NCI-H2081 (cell line): ENCODE data around the gene TMEM174.

Experiments used
- DNase-seq, 2 experiments: peaks; one replicate each; lab custom pipeline; 2025; lab: John Stamatoyannopoulos, UW

Gene TMEM174

DNA sequence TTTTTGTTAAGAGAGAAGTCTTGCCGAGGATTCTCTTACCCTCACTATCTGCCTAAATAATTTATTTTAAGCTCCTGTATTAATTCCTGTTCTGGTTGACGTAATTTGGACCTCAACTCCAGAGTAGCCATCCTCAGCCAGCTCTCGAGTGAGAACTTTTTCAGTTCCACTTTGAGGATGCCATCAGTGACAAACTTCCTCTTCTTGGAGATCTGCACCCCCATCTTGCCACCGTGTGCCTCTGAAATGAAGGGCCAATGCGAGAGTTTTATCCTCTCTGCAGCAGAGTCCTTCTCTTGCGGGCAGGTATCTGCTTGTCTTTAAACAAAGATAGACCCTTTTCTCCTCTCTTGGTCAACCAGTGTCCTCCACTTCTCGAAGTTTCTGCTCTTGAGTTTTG is 19.5 kb upstream of the TMEM174 start:
- DNase-seq: no peak

DNA sequence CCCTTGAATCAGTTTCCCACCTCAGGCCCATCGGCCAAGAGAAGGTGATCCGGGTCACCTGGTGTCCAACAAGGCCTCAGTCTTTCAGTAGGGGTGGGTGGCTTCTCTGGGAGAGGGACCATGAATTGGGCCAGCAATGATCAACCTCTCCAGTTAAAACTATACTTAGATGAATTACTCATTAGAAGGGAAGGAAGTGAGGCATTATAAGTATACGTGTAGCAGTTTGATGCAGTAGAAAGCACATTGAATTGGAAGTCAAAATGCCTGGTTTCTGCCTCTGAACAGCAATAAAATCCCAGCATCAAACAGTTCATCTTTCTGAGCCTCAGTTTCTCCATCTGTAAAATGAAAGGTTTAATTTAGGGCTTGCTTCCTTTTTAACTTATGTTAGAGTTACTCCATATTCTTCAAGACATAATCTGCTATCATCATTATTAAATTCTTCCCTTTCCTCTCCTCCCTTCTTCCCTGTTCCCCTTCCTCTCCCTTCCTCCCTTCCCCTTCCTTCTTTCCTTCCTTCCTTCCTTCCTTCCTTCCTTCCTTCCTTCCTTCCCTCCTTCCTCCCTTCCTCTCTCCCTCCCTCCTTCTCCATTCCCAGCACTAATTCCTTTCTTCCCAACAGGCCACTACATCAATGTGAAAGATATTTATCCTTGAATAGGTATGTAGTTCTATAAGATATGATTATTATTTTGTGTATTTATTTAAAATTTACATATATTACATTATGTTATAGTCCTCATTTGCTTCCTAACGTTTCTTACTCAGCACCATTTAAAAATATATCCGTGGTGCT is 18.6 kb upstream of the TMEM174 start:
- DNase-seq: no peak

DNA sequence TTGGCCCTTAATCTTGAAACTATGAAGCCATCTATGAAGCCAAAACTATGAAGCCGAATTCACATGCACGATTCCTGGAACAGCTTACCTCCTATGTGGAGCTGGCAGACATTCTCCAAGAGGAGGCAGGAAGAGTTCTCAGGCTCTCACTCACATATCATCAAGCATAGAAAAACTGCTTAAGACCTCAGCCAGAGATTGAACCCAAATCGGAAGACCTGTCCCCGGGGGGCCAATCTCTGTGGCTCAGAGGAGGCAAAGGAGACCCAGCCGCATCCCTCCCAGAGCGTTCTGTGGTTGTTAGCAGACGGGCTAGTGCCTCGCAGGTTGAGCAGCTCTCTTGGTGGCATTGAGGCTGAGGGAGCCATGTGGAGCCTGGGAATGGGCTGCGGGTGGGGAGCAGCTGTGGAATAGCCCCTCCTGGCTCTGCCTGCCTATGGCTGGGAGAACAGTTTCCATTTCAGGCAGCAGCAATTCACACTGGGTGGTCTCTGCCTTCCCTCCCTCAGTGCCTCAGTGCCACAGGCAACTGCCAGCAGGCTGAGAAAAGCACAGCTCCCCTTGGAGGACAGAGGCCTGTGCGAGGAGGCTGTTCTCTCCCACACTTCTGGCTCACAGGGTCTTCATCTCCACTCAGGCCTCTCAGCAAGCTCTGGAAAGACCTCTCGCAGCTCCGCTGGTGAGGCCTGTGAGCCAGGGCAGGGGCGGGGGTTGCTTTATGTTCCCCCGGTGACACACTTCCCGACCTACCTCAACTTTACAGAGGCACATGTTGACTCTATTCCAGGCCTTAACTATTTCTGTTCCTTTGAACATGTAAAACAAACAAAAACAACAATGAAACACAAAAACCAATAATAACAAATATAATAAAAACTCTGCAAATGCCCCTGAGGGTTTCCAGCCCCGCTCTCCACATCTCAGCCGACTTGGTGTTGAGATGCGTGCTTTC is 17.4 kb upstream of the TMEM174 start:
- DNase-seq: no peak

DNA sequence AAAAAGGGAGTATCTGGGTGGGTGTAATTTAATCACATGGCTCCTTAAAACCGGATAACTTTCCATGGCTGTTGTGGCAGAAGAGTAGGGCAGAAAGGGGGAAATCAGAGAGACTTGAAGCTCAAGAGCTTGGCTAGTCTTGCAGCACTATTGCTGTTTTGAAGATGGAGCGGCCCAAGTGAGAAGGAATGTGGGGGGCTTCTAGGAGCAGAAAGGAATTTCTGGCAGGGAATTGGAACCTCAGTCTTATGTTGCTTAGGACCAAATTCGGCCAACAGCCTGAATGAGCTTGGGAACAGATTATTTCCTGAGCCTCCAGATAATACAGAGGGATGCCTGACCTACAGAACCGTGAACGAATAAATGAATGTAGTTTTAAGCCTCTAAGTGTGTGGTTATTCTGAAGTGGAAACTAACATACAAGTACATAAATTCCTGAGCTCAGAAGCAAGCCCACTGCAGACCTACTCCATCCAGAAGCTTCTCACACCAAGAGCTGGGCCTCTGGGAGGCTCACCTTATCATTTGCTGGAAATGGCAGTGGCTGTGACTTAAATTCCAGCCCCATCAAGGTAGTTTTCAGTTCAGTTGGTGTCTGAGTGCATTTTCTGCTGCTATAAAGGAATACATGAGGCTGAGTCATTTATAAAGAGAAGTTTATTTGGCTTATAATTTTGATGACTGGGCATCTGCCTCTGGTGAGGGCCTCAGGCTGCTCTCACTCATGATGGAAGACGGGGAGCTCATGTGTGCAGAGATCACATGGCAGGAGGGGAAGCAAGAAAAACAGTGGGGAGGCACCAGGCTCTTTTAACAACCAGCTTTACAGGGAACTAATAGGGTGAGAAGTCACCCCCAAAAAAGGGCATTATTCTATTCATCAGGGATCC is 15.3 kb upstream of the TMEM174 start:
- DNase-seq: no peak

DNA sequence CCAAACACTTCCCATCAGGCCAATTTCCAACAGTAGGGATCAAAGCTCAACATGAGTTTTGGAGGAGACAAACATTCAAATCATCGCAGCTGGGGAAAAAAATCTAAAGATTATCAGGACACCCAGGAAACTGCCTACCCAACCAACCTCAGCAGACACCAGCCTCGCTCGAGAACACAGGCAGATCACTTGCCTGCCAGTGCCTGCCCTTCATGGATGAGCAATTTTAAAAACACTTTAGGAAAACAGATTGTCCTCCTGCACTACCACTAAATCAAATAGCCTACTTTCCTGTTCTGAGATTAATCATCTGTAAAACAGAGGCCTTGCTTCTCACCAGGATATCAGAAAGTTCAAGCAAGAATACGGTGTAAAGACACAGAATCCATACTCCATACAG is 14.7 kb upstream of the TMEM174 start:
- DNase-seq: no peak

DNA sequence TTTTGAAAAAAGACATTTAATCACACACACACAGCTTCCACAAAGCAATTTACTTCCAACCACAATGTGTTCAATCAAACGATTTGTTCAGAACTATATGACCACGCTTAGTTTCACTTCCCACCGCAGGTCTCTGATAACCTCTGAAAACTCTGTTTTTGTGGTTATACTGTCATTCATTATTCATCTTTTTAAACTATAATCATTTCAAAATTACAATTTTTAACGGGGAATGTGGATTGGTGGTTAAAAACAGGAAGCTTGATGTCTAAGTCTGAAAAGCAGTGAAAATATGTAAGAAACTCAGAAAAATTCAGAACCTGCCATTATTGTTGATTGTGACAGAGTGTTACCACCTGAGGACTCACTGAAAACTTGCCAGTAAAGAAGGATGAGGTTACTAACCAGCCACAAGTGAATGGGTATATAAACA is 12.7 kb upstream of the TMEM174 start:
- DNase-seq: no peak

DNA sequence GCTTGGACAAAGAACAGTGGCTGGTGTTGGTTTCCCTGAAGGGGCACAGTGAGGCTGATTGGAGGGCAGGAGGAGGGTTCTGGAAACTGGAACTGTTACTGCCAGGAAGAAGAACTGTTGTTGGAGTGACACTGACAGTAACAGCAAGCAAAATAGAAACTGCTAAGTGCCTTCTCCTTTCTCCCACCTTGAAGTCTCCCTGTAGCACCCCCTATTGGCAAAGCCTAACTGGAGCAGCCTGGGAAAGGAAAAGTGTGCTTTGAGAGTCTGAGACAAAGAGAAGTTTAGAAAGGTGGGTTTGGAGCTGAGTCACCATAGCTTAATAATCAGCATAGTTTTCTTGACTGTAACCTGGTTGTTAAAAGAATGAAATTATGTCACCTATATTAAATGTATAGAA is 2.5 kb upstream of the TMEM174 start:
- no peak for DNase-seq

DNA sequence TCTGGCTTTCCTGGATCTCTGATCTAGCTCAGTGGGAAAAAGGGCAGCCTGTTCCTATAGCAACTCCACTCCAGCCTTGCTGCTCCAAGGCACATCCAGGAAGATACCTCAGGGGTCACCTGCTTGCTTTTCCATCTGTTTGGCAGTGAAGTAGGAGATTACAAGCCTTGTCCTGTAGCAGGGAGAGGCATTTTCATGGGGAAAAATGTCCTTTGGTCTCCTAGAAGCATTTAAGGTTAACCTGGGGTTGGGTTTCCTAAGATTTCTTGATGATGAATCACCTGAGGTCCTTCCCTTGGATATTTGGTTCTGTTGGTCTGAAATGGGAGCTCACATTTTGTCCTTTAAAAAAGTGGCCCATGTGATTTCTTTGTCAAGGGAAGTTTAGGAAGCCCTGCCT is 1.5 kb upstream of the TMEM174 start:
- DNase-seq: no peak

DNA sequence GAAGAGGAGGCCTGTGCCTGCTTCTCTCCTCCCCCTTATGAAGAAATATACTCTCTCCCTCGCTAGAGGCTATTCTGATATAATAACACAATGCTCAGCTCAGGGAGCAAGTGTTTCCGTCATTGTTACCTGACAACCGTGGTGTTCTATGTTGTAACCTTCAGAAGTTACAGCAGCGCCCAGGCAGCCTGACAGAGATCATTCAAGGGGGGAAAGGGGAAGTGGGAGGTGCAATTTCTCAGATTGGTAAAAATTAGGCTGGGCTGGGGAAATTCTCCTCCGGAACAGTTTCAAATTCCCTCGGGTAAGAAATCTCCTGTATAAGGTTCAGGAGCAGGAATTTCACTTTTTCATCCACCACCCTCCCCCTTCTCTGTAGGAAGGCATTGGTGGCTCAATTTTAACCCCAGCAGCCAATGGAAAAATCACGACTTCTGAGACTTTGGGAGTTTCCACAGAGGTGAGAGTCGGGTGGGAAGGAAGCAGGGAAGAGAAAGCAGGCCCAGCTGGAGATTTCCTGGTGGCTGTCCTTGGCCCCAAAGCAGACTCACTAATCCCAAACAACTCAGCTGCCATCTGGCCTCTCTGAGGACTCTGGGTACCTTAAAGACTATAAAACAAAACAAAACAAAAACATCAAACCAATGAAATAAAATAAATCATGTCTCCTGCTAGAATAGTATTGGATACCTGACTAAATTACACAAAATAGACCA is 1.3 kb downstream of the TMEM174 start:
- no peak for DNase-seq

DNA sequence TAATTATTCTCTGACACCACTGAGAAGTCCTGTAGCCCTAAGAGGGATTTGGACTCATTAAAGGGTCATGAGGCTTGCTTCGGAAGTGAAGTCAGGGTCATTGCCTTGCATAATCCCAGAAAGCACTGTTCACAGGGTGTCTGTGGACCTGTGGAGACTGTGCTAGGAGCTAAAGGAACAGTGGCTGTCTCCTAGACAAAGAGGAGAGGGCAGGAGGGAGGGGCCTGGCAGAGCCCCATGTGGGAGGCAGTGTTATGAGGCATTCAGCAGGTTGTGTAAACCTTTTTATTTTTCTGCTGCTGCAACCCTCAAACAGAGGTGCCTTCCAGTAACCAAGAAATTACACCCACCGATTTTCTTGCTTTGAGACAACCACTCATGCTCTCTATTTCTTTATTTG is 3.3 kb downstream of the TMEM174 start:
- DNase-seq: no peak

DNA sequence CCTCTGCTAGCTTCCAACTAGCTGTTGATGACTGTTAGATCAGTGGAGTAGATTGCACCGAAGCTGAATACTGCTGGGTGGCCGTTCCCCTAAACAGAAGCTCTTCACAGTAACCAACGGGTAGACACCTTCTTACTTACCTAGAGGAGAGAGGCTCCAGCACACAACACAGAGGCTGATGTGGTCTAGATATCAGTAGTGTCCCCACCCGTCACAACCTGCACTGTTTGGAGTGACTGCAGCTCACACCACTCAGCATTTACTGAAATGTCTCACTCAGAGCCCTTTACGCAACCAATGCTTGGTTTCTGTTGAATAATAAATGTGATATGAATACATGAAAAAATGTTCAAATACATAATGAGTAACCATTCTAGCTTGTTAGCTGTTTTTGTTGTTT is 5.3 kb downstream of the TMEM174 start:
- no peak for DNase-seq

DNA sequence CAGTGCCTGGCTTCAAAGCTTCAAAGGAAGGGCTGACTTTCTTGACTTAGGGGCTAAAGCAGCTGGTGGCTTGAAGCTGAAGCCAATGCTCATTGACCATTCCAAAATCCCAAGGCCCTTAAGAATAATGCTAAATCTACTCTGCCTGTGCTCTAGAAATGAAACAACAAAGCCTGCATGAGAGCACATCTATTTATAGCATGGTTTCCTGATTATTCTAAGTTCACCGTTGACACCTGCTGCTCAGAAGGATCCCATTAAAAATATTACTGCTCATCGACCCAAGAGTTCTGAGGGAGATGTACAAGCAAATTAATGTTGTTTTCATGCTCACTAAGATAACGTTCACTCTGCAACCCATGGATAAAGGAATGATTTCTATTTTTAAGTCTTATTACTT is 6.7 kb downstream of the TMEM174 start:
- DNase-seq: no peak

DNA sequence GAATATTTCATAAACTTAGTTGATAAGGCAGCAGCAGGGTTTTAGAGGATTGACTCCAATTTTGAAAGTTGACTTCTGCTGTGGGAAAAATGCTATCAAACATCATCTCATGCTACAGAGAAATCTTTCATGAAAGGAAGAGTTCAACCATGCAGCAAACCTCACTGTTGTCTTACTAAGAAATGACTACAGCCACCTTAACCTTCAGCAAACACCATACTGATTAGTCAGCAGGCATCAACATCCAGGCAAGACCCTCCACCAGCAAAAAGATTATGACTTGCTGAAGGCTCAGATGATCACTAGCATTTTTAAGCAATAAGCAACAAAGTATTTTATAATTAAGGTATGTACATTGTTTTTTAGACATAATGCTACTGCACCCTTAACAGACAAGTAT is 7.6 kb downstream of the TMEM174 start:
- no peak for DNase-seq

DNA sequence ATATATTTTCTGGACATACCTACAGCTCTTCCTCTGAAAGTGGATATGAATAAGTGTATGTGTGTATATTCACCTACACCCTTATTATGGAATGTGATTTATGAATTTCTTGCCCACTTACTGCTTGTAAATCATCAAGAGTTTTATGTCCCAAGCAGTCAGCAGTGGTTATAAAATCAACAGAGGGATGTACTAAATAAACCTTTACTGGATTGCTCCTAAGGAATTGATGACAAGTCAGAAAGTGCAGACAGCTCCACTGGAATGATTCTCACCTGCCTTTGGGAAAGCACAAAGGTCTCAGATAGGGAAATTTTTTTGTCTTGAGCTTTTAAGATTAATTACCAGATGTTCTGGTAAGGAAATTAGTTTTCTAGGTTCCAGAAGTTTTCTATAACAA is 9.3 kb downstream of the TMEM174 start:
- no peak for DNase-seq

DNA sequence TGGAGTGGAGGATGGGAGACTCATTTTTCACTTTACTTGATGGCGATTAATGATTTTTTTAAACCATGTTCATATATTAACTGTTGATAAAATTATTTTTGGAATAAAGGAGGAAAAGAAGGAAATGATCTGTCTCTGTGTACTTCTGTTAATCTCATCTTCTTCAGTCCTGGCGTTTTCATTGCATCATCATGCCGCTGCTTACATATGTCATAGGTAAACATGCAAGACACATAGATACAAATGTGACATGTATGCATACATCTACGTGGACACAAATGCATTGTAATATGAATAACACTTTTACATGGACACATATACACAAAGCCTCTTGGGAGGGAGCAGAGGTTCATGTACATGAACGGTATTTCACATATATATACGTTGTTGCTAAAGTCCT is 10.0 kb downstream of the TMEM174 start:
- no peak for DNase-seq

DNA sequence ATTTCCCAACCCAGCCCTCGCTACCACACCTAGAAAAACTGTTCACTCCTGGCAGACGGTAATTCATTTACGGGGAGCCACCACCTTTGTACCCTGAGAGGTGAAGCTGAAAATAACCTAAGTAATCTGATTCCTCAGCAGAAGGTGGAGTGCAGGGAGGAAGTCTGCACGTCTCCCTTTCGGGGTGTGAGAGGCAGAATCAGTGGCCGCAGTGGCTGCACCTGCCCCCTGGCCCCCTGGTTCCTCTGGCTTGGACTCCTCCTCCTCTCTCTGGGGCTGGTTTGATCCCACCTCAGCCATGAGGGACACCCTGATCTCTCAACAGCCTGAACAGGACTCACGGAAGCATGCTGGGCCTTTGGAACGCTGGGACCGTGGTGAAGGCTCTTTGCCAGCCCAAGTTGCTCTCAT is 10.5 kb downstream of the TMEM174 start:
- DNase-seq: no peak

DNA sequence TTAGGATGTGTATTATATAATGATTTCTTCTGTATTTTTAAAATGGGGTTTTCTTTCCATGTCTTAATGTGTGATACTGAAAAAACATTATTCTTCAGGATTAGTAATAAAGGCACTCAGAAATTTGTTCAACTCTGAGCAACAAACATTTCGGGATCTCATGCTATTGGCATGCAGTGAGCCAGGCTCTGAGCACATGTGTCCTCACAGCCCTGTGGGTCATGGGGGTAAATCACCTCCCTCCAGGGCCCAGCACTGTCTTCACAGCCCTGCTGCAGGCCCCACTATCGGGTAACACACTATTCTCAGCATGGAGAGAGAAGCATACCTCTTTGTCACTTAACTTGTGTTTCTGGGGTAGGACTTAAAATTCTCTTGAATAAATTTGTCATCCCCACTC is 14.0 kb downstream of the TMEM174 start:
- no peak for DNase-seq

DNA sequence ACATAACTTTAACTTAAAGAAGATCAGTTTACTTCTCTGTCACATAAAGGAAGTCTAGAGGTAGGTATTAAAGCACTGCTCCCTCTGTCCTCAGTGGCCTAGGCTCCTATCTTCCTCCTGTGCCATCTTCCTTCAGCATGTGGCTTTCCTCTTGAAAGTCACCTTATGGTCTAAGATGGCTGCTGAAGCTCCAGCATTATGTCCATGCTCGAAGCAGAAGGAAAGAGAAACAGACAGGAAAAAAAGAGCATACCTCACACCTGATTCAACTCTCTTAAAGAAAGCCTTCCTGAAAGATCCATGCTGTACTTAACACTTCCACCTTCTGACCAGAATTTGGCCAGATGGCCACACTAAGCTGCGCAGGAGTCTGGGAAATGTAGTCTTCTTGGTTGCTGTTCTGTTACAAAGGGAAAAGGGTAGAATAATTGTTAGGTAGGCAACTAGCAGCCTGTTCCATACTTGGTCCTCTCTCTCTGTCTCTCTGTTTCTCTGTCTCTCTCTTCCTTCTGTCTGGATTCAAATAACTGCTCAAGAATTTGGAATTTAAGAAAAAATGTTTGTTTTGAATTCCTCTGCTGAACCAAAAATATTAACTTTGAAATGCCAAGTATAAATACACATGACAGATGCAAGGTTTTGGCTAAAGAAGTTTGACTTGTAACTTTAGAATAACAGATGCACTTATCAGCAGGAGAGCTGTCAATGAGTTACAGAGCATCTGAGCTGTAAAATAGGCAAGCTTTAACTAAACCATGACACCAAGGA is 16.0 kb downstream of the TMEM174 start:
- DNase-seq: no peak

DNA sequence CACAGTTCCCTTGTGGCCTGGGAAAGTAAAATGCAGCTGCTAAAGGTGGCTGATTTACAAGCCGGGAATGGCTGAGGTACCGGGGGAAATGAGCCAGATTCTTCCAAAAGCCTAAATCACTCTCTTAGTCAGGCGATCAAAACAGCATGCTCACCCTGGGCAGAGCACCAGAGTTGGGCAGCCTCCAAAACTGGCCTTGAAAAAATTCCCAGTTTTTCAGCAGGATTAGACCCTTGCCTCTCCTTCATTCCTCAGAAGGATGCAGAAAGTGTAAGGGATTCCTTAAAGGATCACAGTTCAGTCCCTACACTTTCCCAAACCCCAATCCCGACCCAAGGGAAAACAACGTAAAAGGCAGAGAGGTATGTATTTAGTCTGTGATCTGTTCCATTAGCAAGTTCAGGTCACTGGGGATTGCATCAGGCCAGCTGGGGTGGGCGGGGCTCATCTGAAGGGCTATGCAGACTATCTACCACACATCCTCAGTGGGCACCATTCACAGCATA is 16.9 kb downstream of the TMEM174 start:
- no peak for DNase-seq

DNA sequence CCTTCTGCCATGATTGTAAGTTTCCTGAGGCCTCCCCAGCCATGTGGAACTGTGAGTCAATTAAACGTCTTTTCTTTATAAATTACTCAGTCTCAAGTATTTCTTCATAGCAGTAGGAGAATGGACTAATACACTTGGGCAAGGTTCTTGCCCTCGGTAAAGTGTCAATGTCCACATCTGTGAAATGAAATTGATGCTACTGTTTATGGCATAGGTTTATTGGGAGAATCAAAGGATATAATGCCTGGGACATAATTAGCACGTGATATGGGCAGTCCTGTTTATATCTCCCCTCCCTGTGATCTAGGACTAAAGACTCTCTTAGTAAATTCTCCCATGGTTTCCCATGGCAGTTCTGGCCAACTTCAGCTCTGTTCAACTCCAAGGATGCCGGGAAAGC is 19.4 kb downstream of the TMEM174 start:
- no peak for DNase-seq

DNA sequence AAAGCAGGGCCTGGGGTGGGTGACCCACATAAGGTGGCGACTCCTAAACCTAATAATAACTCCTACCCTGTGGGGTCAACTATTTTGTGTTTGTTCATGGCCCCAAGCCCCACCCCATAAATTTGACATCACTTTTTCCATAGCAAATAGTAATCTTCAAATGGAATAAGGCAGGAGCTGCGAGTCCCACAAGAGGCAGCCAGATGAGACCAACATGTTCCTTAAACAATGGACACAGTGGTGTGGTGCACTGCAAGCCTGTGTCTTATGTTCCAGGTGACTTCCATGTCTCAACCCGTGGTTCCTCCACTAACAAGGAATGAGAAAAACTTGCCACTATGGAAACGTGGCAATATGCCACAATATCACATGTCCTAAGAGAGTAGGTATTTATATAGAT is 20.6 kb downstream of the TMEM174 start:
- no peak for DNase-seq
